Measurements from ENCODE around the gene PTPRH. TPM values are rescaled to one million over a fixed set of nuclear protein-coding genes. Genes with fewer than 3 reads are reported as not detected.

PTPRH gene
- total and polyA plus RNA-seq, 9 of the 15 experiments (the other 6 are each of a cell fraction or from before 2014, with no cell fraction given) = 0.87 to 34.3 (median 22.7) TPM

DNA sequence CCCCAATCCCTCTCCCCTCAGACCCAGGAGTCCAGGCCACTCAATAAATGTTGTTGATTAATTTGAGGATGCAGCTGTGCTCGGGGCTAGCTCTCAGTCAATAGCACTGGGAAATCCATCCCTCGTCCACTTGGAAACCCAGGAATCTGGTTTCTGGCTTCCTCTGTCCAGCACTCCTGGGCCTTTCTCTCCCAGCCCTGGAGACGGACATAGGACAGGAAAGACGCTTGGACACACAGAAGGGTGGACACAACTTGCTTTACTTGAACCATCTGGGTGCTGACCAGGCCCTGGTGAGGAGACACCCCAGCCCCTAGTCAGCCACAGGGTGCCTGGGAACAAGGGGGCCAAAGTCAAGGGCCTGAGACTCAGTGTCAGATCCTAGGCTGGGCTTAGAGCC lies 50.9 kb downstream of the PTPRH start:
- peaks cover 14% of the 10 kb centered on the region for H3K79me2 ChIP-seq (ENCODE audit: control insufficient read depth, insufficient read depth, low read length)
- DNase-seq (ENCODE audit: extremely low read depth in 1 of 4, low spot score in 3 of 4) (peak in 1 of 4 experiments; percentile 8), ATAC-seq (peak; percentile 9), FAIRE-seq (no peak)
- TF ChIP-seq MIER1 (IDR thresholded peaks at IDR 0.05; ENCODE audit: low read depth) = peak; percentile 45; the same call in 1 of the 2 replicates
- no peak for TF ChIP-seq ZC3H11A (IDR thresholded peaks at IDR 0.05; ENCODE audit: low read depth, low read length)
- no peak for TF ChIP-seq PHB2 (IDR thresholded peaks at IDR 0.05; ENCODE audit: low read depth)
- TF ChIP-seq JUNB (CRISPR knock-in tag; conservative IDR thresholded peaks at IDR 0.05) = no peak
- no peak for TF ChIP-seq ZNF253 (CRISPR knock-in tag; conservative IDR thresholded peaks at IDR 0.05)
- no peak for TF ChIP-seq TRIM28 (IDR thresholded peaks at IDR 0.05)
- 0 out of 2 replicates have a peak, but pooled peaks have one; percentile 34 for TF ChIP-seq NFRKB (IDR thresholded peaks at IDR 0.05; ENCODE audit: low read depth)
- TF ChIP-seq, protein P1, sequence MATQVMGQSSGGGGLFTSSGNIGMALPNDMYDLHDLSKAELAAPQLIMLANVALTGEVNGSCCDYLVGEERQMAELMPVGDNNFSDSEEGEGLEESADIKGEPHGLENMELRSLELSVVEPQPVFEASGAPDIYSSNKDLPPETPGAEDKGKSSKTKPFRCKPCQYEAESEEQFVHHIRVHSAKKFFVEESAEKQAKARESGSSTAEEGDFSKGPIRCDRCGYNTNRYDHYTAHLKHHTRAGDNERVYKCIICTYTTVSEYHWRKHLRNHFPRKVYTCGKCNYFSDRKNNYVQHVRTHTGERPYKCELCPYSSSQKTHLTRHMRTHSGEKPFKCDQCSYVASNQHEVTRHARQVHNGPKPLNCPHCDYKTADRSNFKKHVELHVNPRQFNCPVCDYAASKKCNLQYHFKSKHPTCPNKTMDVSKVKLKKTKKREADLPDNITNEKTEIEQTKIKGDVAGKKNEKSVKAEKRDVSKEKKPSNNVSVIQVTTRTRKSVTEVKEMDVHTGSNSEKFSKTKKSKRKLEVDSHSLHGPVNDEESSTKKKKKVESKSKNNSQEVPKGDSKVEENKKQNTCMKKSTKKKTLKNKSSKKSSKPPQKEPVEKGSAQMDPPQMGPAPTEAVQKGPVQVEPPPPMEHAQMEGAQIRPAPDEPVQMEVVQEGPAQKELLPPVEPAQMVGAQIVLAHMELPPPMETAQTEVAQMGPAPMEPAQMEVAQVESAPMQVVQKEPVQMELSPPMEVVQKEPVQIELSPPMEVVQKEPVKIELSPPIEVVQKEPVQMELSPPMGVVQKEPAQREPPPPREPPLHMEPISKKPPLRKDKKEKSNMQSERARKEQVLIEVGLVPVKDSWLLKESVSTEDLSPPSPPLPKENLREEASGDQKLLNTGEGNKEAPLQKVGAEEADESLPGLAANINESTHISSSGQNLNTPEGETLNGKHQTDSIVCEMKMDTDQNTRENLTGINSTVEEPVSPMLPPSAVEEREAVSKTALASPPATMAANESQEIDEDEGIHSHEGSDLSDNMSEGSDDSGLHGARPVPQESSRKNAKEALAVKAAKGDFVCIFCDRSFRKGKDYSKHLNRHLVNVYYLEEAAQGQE (IDR thresholded peaks at IDR 0.05; ENCODE audit: borderline replicate concordance) = peak; percentile 29; the same call in 1 of the 2 replicates
- TF ChIP-seq, protein P1 (CRISPR knock-in tag; IDR thresholded peaks at IDR 0.05; ENCODE audit: low read depth) = no peak
- no peak for TF ChIP-seq ZNF445 (CRISPR knock-in tag; IDR thresholded peaks at IDR 0.05; ENCODE audit: low read depth)
- no peak overlapping the region for H2AFZ ChIP-seq (ENCODE audit: low read depth, low read length)
- H3K27ac ChIP-seq (ENCODE audit: extremely low read depth, low read depth, low read length) = peak overlapping the region; percentile 66
- no peaks in the 10 kb centered on the region for H3K9me3 ChIP-seq (replicated peaks; ENCODE audit: control insufficient read depth, insufficient read depth, low read depth, low read length)
- POLR2A ChIA-PET = interaction anchor here (0.6 to 1.3 kb wide), 6 partner anchors 12 to 229 kb away, joined by 3 to 7 read pairs (median 3); partner anchors contain the start of genes GP6 and RDH13
- H3K27me3 ChIP-seq (ENCODE audit: control insufficient read depth in 2 of 2, insufficient read depth in 2 of 2, low read length in 2 of 2) = no peaks in the 10 kb centered on the region
- H3K9me1 ChIP-seq (ENCODE audit: control insufficient read depth, insufficient read depth, low read length) = no peaks in the 10 kb centered on the region
- peaks cover 8% of the 10 kb centered on the region; the same call in 1 of the 3 replicates for H3K36me3 ChIP-seq (ENCODE audit: control insufficient read depth, insufficient read depth, low read length)
- CTCF ChIA-PET (ENCODE audit: low intra/inter-chr PET ratio) = no interaction called here
- no TSS peak for BruUV-seq (replicated peaks)
- H3K4me2 ChIP-seq (ENCODE audit: insufficient read depth, low read length) = peak overlapping the region; percentile 24
- in situ Hi-C loops (cut with MboI) (loop anchor here (25.0 kb wide), 1 partner anchor 979 kb away; the partner anchor contains the start of gene ZNF444), intact Hi-C loops (cut with micrococcal nuclease) (loop anchor here (10.0 kb wide), 1 partner anchor 346 kb away; no protein-coding TSS in a partner anchor)
- 11% methylated on average over 4 of the region's 4 CpGs for WGBS (ENCODE audit: insufficient coverage, low coverage, missing lambda C conversion rate)
- H4K20me1 ChIP-seq (replicated peaks; ENCODE audit: control insufficient read depth, insufficient read depth, low read length) = no peaks in the 10 kb centered on the region
- peaks cover 34 to 67% of the 10 kb centered on the region in 2 experiments for H3K4me1 ChIP-seq (replicated peaks in 1 of 2; ENCODE audit: control insufficient read depth in 2 of 2, insufficient read depth in 2 of 2, low read length in 2 of 2)
- peak overlapping the region; percentile 34 to 87; a peak in 3 of 4 replicates for H3K9ac ChIP-seq (ENCODE audit: insufficient read depth in 1 of 2, low read depth in 2 of 2, low read length in 2 of 2)
- no peak overlapping the region for H3K4me3 ChIP-seq

Data from K562 (cell line).